Prostate gland (tissue), 2 donors: ENCODE results near the gene INPP4B. TPM values are rescaled to one million over a fixed set of nuclear protein-coding genes. Genes with fewer than 3 reads are reported as not detected.

Experiments
- DNase-seq: peaks from one replicate; pipeline ENCODE4 v3.0.0-alpha.2; 2019; ENCODE audit warnings: low spot score
- H3K27ac ChIP-seq, 2 donors: fragments of 200-600 bp; sonication (generic); 2 replicates each; pipeline ENCODE4 v1.5.1; 2017 to 2019
- H3K27me3 ChIP-seq: fragments of 200-600 bp; sonication (generic); replicated peaks from 2 replicates; pipeline ENCODE4 v1.5.1; 2019; ENCODE audit not compliant: insufficient read depth
- H3K36me3 ChIP-seq, 2 donors: fragments of 200-600 bp; sonication (generic); 1 replicate in 1 of 2; 2 replicates in 1 of 2; pipeline versions ENCODE4 v1.5.1 to v1.8.1; 2017 to 2019
- H3K4me1 ChIP-seq: fragments of 200-600 bp; sonication (generic); replicated peaks from 2 replicates; pipeline ENCODE4 v1.5.1; 2019
- H3K4me3 ChIP-seq, 2 donors: fragments of 200-600 bp; sonication (generic); 2 replicates each; pipeline ENCODE4 v1.5.1; 2017 to 2019
- H3K9me3 ChIP-seq: fragments of 200-600 bp; sonication (generic); 2 replicates; pipeline ENCODE4 v1.5.1; 2017
- POLR2A ChIP-seq: fragments of 450-650 bp; IDR thresholded peaks from one replicate; pipeline ENCODE4 v1.6.1; 2016; ENCODE audit warnings: antibody characterized with exemption, mild to moderate bottlenecking
- POLR2AphosphoS5 ChIP-seq: sonication (generic); formaldehyde crosslinking; IDR thresholded peaks from one replicate; pipeline ENCODE4 v1.6.1; 2017; ENCODE audit warnings: antibody characterized with exemption
- WGBS: methylation state at CpG from one replicate; pipeline ENCODE4 v1.1.5; 2018; 5-methylcytosine and 5-hydroxymethylcytosine counted together
- intact Hi-C: fragments of 100-400 bp; cut with DNase I; formaldehyde crosslinking; loops from one replicate; pipeline ENCODE4 v1.14.2; 2022
- total RNA-seq, 2 donors: library from RNA; depleted of rRNA; stranded (reverse); fragments of >200 nt; gene quantifications; one replicate each; pipeline ENCODE4 v1.1.0, GENCODE V29; 2016
- TF ChIP-seq, protein P1 (sequence below), 4 experiments: fragments of 200-600 bp in 2 of 4; fragments of 450-650 bp in 2 of 4; sonication (generic) in 2 of 4; IDR thresholded peaks; 1 replicate in 3 of 4; 2 replicates in 1 of 4; pipeline ENCODE4 v1.5.1; 2016 to 2019; ENCODE audit warnings: antibody characterized with exemption in 4 of 4, mild to moderate bottlenecking in 2 of 4, moderate library complexity in 2 of 4

The INPP4B gene
- total RNA-seq, 2 donors from 2014 or later: 22.3 to 49.7 TPM

DNA sequence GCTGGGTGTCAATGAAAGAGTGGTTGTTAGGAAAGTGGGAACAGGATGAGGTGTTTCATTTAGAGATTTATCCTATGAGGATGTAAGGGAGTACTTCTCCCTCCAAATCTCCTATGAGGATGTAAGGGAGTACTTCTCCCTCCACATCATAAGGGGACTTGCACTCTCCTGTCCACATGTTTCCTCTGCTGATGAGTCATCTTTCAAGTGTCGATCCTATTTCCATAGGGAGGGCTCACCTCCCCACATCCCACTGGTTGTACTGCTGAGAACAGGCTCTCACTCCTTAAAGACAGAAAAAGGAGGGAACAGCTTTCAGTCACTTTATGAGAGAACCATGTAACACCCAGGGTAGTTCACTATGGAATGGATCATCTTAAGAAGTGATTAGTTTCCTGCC lies 65.0 kb downstream of the INPP4B start:
- Histone ChIP-seq H3K27me3 (no peaks in the 10 kb centered on the region), H3K27ac (no peak overlapping the region), H3K9me3 (no peaks in the 10 kb centered on the region), H3K36me3 (no peaks in the 10 kb centered on the region), H3K4me1 (no peaks in the 10 kb centered on the region), H3K4me3 (no peak overlapping the region)
- intact Hi-C loops: no loop called here
- WGBS: 48% methylated on average over 1 of the region's 1 CpG
- TF ChIP-seq, protein P1, sequence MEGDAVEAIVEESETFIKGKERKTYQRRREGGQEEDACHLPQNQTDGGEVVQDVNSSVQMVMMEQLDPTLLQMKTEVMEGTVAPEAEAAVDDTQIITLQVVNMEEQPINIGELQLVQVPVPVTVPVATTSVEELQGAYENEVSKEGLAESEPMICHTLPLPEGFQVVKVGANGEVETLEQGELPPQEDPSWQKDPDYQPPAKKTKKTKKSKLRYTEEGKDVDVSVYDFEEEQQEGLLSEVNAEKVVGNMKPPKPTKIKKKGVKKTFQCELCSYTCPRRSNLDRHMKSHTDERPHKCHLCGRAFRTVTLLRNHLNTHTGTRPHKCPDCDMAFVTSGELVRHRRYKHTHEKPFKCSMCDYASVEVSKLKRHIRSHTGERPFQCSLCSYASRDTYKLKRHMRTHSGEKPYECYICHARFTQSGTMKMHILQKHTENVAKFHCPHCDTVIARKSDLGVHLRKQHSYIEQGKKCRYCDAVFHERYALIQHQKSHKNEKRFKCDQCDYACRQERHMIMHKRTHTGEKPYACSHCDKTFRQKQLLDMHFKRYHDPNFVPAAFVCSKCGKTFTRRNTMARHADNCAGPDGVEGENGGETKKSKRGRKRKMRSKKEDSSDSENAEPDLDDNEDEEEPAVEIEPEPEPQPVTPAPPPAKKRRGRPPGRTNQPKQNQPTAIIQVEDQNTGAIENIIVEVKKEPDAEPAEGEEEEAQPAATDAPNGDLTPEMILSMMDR (IDR thresholded peaks at IDR 0.05): no peak
- TF ChIP-seq POLR2A (no peak), POLR2AphosphoS5 (no peak)
- no peak for DNase-seq

DNA sequence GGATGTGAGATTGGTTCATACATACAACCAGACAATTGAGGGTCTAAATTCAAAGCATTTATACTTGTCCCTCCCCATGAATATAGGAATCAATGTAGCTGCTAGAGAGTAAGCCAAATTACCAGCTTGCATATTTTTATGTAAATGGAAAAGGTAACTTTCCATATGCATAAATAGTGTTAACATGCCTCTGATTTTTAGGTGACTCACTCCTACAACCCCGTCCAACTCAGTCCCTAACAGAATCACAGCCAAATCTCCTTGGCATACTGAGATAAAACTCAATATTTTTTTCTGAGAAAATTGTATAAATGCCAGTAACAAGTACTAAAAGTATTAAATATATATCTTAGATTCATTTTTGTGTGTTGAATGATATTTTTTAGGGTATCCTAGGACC lies 67.2 kb downstream of the INPP4B start:
- Histone ChIP-seq H3K36me3 (no peaks in the 10 kb centered on the region), H3K27ac (no peak overlapping the region), H3K4me1 (no peaks in the 10 kb centered on the region), H3K27me3 (no peaks in the 10 kb centered on the region), H3K4me3 (no peak overlapping the region), H3K9me3 (no peaks in the 10 kb centered on the region)
- TF ChIP-seq, protein P1 (IDR thresholded peaks at IDR 0.05): no peak
- TF ChIP-seq POLR2AphosphoS5 (no peak), POLR2A (no peak)
- WGBS: 64% methylated on average over 1 of the region's 1 CpG
- intact Hi-C loops: no loop called here
- no peak for DNase-seq

DNA sequence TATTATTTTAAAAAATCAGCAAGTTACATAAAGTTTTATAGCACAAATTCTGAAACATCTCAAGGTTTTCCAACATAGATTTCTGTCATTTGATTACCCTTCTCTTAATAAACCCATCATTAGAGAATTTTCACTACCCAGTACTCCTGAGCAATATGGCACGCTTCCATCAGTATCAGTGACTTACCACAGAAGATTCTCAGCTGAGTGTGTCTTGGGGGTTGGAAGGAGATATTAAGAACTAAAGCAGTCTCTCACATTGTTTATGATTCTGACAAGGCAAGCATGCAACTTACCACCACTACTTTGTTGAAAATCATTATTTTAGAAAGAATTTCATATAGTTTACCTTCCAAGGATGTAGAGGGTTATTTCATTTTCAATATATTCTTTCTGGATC lies 67.7 kb downstream of the INPP4B start:
- no peak overlapping the region for H3K27ac ChIP-seq
- no peaks in the 10 kb centered on the region for H3K9me3 ChIP-seq
- H3K4me3 ChIP-seq: no peak overlapping the region
- intact Hi-C loops: no loop called here
- no peak for DNase-seq
- no peaks in the 10 kb centered on the region for H3K4me1 ChIP-seq
- TF ChIP-seq POLR2A (no peak), POLR2AphosphoS5 (no peak)
- TF ChIP-seq, protein P1 (IDR thresholded peaks at IDR 0.05): no peak
- WGBS: 92% methylated on average over 1 of the region's 1 CpG
- H3K36me3 ChIP-seq: no peaks in the 10 kb centered on the region
- H3K27me3 ChIP-seq: no peaks in the 10 kb centered on the region

DNA sequence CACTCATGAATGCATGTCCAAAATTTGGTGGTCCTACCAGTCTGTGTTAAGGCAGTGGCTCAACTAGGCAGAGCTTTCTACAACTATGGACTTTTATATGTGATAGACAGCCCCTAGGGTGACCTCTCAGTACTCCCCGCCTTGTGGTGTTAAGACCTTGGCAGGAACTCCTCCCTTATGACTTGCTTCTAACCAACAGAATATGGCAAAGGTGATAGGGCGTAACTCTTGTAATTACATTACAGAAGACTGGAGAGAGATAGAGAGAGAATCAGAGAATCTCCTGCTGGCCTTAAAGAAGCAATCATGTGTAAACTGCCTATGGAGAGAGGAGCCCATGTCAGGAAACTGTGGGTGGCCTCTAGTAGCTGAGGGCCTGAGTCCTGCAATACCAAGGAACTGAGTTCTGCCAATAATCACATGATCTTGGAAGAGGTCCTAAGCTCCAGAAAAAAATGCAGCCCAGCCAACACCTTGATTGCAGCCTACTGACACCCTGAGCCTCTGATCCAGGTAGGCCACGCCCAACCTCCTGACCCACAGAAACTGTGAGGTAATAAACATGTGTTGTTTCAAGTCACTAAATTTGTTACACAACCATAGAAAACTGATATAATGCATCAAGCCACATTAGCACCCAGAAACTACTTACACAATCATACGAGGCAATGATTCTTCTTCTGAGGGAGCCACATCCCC lies 68.9 kb downstream of the INPP4B start:
- H3K9me3 ChIP-seq: no peaks in the 10 kb centered on the region
- TF ChIP-seq POLR2AphosphoS5: no peak
- no peak for TF ChIP-seq POLR2A
- TF ChIP-seq, protein P1 (IDR thresholded peaks at IDR 0.05): no peak
- 94% methylated on average over 4 of the region's 4 CpGs for whole genome bisulfite sequencing

DNA sequence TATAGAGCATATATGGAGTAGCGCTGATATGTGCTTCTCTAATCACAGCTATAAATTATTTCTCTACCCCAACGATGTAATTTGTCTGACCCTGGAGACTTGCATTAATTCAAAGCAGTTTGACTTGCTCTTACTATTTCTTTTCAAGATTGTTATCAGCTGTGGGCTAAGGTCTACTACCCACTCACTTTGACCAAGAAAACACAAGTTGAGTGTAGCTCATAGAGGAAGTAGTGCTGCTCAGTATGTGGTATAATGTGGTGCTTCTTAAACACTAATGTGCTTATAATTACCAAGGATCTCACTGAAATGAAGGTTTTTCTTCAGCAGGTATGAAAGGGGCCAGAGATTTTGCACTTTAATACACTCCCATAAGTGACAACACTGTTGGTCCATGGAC lies 70.1 kb downstream of the INPP4B start:
- Histone ChIP-seq H3K27ac (no peak overlapping the region), H3K27me3 (no peaks in the 10 kb centered on the region), H3K36me3 (no peaks in the 10 kb centered on the region), H3K4me1 (no peaks in the 10 kb centered on the region), H3K4me3 (no peak overlapping the region), H3K9me3 (no peaks in the 10 kb centered on the region)
- TF ChIP-seq POLR2A (no peak), POLR2AphosphoS5 (no peak)
- intact Hi-C loops: no loop called here
- WGBS: 73% methylated on average over 2 of the region's 2 CpGs
- no peak for DNase-seq

More for the DNA sequence above, 68.9 kb downstream of the INPP4B start:
- H3K36me3 ChIP-seq: no peaks in the 10 kb centered on the region
- H3K27me3 ChIP-seq: no peaks in the 10 kb centered on the region
- no peak for DNase-seq
- intact Hi-C loops: no loop called here
- H3K4me3 ChIP-seq: no peak overlapping the region
- H3K4me1 ChIP-seq: no peaks in the 10 kb centered on the region
- no peak overlapping the region for H3K27ac ChIP-seq
